Vagina (tissue), 2 donors: Measurements from ENCODE around the gene IZUMO4. TPM values are rescaled to one million over a fixed set of nuclear protein-coding genes. Genes with fewer than 3 reads are reported as not detected.

Experiments used
- DNase-seq, 2 donors: peaks; one replicate each; pipeline ENCODE4 v3.0.0-alpha.2; 2017; ENCODE audit errors: extremely low spot score in 2 of 2
- H3K27ac ChIP-seq: fragments of 200-600 bp; sonication (generic); one replicate; pipeline ENCODE4 v1.5.1; 2019
- H3K27me3 ChIP-seq: fragments of 200-600 bp; sonication (generic); one replicate; pipeline ENCODE4 v1.5.1; 2019
- H3K36me3 ChIP-seq, 2 donors: fragments of 200-600 bp; sonication (generic); one replicate each; pipeline ENCODE4 v1.5.1; 2017 to 2019
- H3K4me1 ChIP-seq: fragments of 200-600 bp; sonication (generic); one replicate; pipeline ENCODE4 v1.5.1; 2019
- H3K4me3 ChIP-seq, 2 donors: fragments of 200-600 bp; sonication (generic); 1 replicate in 1 of 2; 2 replicates in 1 of 2; pipeline ENCODE4 v1.5.1; 2016 to 2019
- H3K9me3 ChIP-seq: fragments of 200-600 bp; sonication (generic); one replicate; pipeline ENCODE4 v1.5.1; 2019
- CTCF ChIP-seq, 3 experiments: fragments of 450-650 bp in 2 of 3; fragments of 200-600 bp in 1 of 3; sonication (generic) in 1 of 3; IDR thresholded peaks; one replicate each; pipeline ENCODE4 v1.5.1; 2017 to 2019; ENCODE audit warnings: antibody characterized with exemption in 3 of 3, mild to moderate bottlenecking in 2 of 3, moderate library complexity in 2 of 3
- POLR2A ChIP-seq, 2 donors: fragments of 450-650 bp; IDR thresholded peaks; one replicate each; pipeline ENCODE4 v1.6.1; 2017; ENCODE audit warnings: antibody characterized with exemption in 2 of 2, mild to moderate bottlenecking in 2 of 2, moderate library complexity in 2 of 2
- POLR2AphosphoS5 ChIP-seq, 2 donors: sonication (generic); formaldehyde crosslinking; IDR thresholded peaks; one replicate each; pipeline ENCODE4 v1.9.0; 2017; ENCODE audit warnings: antibody characterized with exemption in 2 of 2, mild to moderate bottlenecking in 2 of 2, low read depth in 1 of 2; ENCODE audit not compliant: insufficient read depth in 1 of 2
- intact Hi-C: fragments of 100-400 bp; cut with DNase I; formaldehyde crosslinking; loops from one replicate; pipeline ENCODE4 v1.15.1; 2023
- total RNA-seq: library from RNA; depleted of rRNA; stranded (reverse); fragments of >200 nt; gene quantifications from one replicate; pipeline ENCODE4 v1.2.3, GENCODE V29; 2016

The IZUMO4 gene
- total RNA-seq, 1 donor from 2014 or later: 7.9 TPM

GRCh38 chr19:2056837-2057192, 39.9 kb upstream of the IZUMO4 start:
- Histone ChIP-seq H3K36me3 (no peaks in the 10 kb centered on the region), H3K4me3 (no peak overlapping the region), H3K27ac (peak overlapping the region; percentile 99), H3K4me1 (peaks cover 92% of the 10 kb centered on the region), H3K27me3 (no peaks in the 10 kb centered on the region), H3K9me3 (no peaks in the 10 kb centered on the region)
- DNase-seq: no peak
- TF ChIP-seq CTCF (IDR thresholded peaks at IDR 0.05) (no peak), POLR2A (IDR thresholded peaks at IDR 0.05) (no peak), POLR2AphosphoS5 (IDR thresholded peaks at IDR 0.05; ENCODE audit: insufficient read depth in 1 of 2, low read depth in 1 of 2) (no peak)
- intact Hi-C loops: no loop called here

- no peak for TF ChIP-seq CTCF (IDR thresholded peaks at IDR 0.05)
- no peak for TF ChIP-seq POLR2A (IDR thresholded peaks at IDR 0.05)
- TF ChIP-seq POLR2AphosphoS5 (IDR thresholded peaks at IDR 0.05; ENCODE audit: insufficient read depth in 1 of 2, low read depth in 1 of 2): no peak
- H3K4me1 ChIP-seq: peaks cover 91% of the 10 kb centered on the region
- DNase-seq: no peak
- intact Hi-C loops: no loop called here
- H3K4me3 ChIP-seq: no peak overlapping the region
- peak overlapping the region; percentile 99 for H3K27ac ChIP-seq
- no peaks in the 10 kb centered on the region for H3K36me3 ChIP-seq
- no peaks in the 10 kb centered on the region for H3K9me3 ChIP-seq
- H3K27me3 ChIP-seq: no peaks in the 10 kb centered on the region
These were observed 38.9 kb upstream of the IZUMO4 start for GRCh38 chr19:2057484-2058469.

GRCh38 chr19:2058570-2059421, 37.9 kb upstream of the IZUMO4 start:
- intact Hi-C loops: no loop called here
- no peaks in the 10 kb centered on the region for H3K27me3 ChIP-seq
- no peak for DNase-seq
- H3K27ac ChIP-seq: peak overlapping the region; percentile 99
- no peaks in the 10 kb centered on the region for H3K9me3 ChIP-seq
- no peak overlapping the region for H3K4me3 ChIP-seq
- TF ChIP-seq POLR2A (IDR thresholded peaks at IDR 0.05) (no peak), POLR2AphosphoS5 (IDR thresholded peaks at IDR 0.05; ENCODE audit: insufficient read depth in 1 of 2, low read depth in 1 of 2) (no peak), CTCF (IDR thresholded peaks at IDR 0.05) (no peak)
- H3K4me1 ChIP-seq: peaks cover 82% of the 10 kb centered on the region
- no peaks in the 10 kb centered on the region for H3K36me3 ChIP-seq

GRCh38 chr19:2059422-2060201, 37.1 kb upstream of the IZUMO4 start:
- TF ChIP-seq CTCF (IDR thresholded peaks at IDR 0.05) (no peak), POLR2A (IDR thresholded peaks at IDR 0.05) (no peak), POLR2AphosphoS5 (IDR thresholded peaks at IDR 0.05; ENCODE audit: insufficient read depth in 1 of 2, low read depth in 1 of 2) (peak; percentile 49 to 80)
- Histone ChIP-seq H3K4me1 (peaks cover 81% of the 10 kb centered on the region), H3K9me3 (no peaks in the 10 kb centered on the region), H3K27ac (peak overlapping the region; percentile 99), H3K4me3 (peak overlapping the region; percentile 56 to 93), H3K27me3 (no peaks in the 10 kb centered on the region), H3K36me3 (no peaks in the 10 kb centered on the region)
- intact Hi-C loops: no loop called here
- DNase-seq: no peak
